ENCODE data around the gene CAPZA2.

The CAPZA2 gene

DNA sequence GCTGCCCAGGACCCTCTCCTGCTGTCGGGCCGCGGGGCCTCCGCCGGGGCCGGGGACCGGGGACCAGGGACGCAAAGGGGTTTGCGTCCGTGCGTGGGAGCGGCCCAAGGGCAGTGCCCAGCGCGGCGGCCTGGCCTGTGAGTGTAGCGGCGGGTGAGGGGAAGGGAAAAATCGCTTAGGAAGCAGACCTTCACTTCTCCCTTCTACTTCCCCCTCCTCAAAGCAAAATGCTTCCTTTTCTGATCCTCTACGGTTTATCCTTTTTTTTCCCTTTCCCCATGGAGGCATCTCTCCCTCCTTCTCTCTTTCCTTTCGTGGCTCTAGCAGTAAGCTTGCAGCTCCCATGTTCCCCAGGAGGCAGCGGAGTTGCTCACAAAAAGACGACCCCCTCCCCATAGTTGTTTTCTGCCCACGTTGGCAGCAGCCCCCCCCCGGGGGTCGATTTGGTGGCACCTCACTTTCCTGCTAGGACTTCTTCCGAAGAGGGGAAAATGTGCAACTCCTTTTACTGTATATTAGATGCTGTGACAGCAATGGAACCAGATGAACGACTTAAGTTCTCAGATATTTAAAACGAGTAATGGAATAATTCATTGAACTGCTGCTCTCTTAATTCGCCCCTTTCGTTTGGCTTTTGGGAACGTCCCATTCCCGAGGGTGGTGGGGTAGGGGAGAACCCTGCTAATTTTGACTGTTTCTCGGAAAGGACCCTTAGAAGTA lies 724 bp downstream of the CAPZA2 start:
- DNase-seq (ENCODE audit: low spot score): peak; percentile 36

DNA sequence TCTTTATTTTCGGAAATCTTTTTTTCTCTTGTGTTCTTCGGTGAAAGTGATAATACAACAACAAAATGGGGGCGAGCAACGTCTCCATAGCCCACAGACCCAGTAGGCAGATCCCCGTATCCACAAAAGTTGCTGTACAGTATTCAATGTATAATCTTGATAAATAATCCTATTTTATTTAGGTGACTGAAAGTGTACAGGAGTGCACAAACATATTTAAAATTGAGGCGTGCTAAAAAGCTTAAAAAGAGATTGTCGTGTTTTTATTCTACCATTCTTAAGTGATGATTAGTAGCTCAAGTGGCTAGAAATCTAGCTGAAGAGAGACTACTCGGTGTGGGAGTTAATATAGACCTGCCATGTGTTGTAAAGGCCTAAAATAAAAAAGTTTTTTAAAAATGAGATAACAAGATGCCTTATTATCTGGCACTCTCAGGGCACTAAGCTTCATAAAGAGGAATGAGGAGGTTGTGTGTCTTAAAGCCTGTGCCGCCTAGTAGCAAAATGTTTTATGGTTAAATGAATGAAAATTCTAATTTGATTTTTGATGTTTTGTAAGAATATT lies 1.6 kb downstream of the CAPZA2 start:
- DNase-seq (ENCODE audit: low spot score): no peak

DNA sequence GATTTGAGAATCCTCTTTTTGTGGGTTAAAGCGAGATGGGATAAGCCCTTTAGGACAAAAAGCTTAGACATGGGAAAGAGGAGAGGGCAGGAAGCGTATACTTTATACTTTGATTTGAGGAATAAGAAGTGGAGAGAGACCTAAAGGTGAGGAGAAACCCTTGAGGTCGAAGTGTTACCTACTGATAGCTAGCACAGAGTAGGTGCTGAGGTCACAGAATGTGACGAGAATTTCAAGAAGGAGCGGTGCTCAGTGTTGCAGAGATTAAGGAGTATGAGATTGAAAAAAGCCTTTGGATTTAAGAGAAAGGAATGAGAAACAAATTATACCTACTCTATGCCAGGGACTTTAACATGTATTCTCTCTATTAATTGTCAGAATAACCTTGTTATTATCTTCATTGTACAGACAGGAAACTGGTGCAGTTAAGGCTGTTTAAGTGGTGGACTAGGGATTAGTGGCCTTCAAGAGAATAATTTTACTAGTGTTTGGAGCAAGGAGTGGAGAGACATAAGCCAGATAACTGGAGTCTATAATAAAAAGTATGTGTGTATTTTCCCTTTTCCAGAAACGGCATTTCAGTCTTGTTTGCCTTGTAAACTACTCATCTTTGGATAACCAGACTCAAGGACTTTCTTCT lies 8.8 kb downstream of the CAPZA2 start:
- DNase-seq (ENCODE audit: low spot score): no peak

DNA sequence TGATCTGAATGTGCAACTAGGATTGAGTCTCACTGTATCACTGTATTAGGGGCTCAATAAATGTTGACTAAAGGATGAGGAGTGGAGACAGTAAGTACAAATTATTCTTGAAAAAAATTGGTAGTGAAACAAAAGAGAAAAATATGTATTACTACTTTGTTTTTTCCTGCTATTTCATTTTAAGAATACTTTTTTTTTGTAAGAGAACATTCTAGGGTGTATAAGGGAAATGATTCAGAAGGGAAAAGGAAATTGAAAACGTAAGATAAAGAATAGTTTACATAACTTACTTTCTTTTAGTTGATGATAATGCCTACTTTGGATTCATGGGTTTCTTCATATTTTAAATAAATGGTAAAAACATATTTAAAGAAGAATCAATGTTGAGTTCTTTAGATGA lies 9.6 kb downstream of the CAPZA2 start:
- DNase-seq (ENCODE audit: low spot score): no peak

DNA sequence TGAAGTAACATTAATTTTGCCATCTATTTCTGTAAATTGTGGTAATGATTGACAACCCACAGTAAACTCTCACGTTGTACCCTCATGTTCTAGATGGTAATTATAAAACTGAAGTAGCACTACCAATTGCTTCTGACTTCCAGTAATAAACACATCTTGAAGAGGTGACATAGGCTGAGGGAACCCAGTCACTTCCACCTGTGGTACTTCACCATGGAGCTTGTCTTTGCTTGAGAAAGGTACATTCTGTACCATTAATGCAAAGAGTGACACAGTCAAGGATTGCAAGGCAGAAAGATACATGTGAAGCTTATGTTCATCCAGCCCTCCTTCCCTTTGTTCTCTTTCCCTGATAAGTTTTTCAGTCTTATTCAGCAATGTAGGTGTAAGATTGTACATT lies 11.2 kb downstream of the CAPZA2 start:
- DNase-seq (ENCODE audit: low spot score): no peak

DNA sequence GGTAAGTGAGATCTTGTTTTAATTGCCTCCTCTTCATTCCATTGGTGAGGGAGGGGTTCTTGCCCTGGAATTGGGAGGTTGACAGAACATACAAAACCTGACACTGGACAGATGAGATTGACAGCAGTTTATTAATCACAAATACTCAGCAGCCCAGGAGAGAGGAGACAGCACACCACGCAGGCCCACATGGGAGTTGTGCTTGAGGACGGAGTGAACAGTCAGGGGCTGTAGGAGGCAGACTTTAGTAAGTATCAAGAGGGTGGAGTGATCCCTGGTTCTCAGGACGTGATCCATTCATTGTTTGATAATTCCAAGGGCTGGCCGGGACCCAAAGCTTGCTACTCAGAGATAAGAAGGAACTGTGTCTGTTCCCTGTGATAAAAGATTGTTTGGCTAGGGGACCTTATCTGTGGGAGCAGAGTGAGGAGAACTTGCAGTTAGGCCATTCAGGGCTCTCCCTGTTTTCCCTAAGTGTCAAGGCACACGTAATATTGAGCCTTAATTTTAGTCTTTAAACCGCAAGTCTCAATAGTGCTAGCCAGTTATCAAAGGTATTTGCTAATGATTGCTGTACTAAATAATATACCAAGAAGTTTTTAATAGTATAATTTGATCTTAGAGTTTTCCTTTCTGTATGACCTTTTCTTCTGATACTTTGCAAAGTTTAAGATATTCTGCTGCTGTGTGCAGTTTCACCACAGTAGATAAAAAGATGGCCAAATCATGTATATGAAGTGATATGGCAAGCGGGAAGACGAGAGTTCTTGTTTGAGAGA lies 14.5 kb downstream of the CAPZA2 start:
- no peak for DNase-seq (ENCODE audit: low spot score)

DNA sequence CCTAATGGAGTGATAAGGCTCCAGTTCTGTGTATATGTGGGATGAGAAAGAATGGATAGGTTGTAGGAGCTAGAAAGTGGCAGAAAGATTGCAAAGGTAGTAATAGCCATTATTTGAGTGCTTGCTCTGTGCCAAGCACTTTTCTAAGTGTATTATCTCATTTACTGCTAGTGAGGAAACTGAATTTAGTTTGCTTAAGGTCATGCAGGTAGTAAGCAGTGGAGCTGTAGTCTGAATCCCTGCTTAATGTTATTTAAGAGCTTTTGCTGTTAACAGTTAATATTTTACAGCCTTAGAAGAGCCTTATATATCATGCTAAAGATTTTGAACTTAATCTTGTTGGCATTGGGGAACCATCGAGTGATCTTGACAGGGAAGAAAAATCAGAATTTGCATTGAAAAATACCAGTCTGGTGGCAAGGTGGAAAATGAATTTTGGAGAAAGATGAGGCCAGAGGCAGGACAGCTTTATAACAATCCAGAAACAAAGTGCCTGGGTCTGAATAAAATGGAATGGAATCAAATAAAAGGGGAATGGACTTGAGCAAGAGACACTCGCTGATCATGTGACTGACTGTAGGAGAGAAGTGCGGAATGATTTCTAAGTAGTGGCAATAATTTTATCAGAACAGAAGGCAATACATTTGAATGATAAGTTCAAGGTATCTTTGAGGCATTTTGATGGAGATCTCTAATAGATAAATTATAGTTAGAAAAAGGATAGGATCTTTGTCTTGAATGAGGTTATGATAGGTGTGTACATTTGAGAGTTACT lies 15.2 kb downstream of the CAPZA2 start:
- DNase-seq (ENCODE audit: low spot score): no peak

DNA sequence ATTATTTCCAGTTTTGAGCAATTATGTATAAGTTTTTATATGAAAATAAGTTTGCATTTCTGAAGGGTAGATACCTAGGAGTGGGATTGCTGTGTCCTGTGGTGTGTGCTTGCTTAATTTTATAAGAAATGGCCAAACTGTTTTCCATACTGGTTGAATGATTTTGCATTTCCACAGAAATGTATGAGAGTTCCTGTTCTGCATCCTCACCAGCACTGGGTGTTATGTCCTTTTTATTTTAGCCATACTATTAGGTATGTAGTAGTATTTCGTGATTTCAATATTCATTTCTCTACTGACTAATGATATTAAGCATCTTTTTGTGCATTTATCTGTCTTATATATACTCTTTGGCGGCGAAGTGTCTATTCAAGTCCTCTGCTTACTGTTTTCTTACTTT lies 22.3 kb downstream of the CAPZA2 start:
- no peak for DNase-seq (ENCODE audit: low spot score)

DNA sequence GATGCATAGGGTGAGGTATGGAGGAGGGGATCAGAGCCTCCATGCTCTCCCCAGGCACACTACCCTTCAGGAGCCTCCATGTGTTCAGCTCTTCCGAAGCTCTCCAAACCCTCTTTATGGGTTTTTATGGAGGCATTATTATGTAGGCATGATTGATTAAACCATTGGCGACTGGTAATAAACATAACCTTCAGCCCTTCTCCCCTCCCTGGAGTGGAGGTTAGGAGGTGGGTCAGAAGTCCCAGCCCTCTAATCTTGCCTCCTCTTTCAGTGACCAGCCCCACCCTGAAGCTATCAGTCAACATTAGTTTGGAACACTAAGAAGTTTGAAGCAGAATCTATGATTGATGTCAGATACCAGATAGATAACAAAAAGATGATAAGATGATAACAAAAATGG lies 23.3 kb downstream of the CAPZA2 start:
- no peak for DNase-seq (ENCODE audit: low spot score)

DNA sequence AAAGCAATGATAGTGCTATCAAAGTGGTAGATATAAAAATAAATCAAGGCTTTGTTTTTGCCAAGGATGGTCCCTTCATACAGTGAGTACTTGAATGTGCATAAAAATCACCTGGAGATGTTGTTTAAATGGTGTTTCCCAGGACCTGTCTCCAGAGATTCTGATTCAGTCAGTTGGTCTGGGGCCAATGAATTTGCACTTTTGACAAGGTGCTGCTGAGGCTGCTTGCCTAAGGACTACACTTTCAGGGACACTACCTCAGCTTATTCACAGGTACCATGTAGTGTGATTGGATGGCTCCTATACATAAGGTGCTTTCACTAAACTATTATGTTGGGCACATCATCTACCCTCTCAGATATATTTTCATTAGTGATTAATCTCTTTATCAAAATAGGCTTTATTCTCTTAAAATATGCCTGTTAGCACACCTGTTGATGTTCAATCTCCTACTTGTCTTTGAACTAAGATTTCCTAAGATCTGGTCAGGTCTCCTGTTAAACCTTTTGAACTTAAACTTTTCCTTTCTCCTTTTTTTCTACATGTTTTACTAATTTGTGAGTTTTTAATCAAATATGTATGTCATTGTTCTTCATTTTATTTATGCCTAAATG lies 24.3 kb downstream of the CAPZA2 start:
- DNase-seq (ENCODE audit: low spot score): no peak

DNA sequence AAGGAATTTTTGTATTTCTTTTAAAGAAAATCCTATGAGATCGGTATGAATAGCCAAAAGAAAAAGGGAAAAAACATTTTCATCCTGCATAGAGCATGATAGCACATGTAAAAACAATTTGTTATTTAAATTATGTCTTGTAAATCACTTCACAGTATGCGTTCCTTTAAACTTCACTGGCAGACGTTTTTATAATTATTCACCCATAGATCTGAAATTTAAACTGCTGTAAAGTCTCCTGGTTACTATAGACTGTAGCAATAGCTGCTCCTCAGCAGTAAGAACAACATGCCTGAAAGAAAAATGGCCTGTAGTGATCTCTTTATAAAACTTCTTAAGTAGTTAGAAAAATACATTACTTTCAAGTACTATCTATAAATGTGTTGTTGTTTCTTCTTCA lies 26.5 kb downstream of the CAPZA2 start:
- no peak for DNase-seq (ENCODE audit: low spot score)

DNA sequence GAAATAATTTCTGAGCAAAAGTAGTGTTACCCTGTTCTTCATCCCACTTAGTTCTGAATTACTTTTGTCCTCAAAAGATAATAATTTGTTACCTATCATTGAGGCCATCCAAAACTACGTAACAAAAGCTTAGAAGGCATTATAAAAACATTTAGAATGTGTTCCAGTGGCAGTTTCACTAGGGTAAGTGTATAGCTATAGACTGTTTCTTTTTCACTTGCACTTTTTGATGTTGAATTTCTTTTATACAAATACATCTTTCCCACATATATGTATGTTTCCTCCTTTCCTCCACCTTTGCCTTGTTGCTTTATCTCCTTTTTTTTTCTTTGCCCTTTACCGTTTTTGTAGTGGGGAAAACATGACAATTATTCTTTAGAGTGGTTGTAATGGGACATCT lies 33.5 kb downstream of the CAPZA2 start:
- no peak for DNase-seq (ENCODE audit: low spot score)

DNA sequence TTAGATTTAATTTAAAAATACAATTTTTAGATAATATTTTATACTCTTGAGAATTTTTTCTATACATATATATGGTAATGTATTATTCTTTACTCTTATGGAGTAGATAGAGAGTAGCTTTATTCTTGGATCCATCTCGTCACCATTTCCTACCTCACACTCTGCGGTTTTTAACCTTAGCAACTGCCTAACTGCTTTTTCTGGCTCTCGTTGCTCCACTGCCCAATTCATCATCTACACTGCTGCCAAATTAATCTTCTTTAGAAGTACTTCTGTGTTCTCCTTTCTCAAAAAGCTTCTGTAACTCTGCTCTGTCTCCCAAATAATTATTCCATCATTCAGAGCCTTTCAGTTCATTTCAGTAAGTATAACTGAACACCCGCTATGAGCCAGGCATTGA lies 35.3 kb downstream of the CAPZA2 start:
- DNase-seq (ENCODE audit: low spot score): no peak

DNA sequence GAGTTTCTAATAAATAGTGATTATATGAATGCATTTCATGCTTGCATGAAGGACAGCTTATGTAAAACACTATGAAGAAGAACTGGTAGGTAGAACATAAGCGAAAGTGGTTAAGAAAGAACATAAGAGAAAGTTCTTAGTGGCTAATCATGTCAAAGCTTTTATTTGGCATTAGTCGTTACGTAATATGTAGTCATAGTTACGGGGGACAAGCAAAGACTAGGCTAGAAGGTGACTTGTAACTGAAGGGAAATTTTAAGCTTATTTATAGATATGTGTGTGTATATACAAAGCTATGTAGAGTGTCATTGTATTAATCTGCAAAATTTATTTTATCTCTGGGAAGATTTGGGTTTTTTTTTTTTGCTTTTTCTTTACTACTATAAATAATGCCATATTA lies 36.9 kb downstream of the CAPZA2 start:
- DNase-seq (ENCODE audit: low spot score): no peak

DNA sequence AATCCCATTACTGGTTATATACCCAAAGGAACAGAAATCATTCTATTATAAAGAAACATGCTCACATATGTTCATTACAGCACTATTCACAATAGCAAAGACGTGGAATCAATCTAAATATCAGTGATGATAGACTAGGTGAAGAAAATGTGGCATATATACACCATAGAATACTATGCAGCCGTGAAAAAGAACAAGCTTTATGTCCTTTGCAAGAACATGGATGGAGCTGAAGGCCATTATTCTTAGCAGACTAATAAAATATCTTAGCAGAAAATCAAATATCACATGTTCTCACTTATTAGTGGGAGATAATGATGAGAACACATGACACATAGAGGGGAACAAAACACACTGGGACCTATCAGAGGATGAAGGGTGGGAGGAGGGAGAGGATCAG lies 38.8 kb downstream of the CAPZA2 start:
- no peak for DNase-seq (ENCODE audit: low spot score)

DNA sequence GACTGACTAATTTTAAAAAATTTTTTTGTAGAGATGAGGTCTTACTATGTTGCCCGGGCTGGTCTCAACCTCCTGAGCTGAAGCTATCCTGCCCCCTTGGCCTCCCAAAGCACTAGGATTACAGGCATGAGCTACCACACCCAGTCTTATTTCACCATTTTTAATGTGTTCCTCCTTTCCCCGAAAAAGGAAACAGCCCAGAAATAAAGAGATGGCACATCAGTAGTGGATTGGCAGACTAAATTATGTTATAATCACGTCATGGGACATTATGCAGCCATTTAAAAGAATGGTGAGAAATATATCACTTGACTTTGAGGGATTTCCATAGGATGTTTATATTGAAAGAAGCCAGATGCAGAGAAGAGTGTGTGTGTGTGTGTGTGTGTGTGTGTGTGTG lies 40.5 kb downstream of the CAPZA2 start:
- DNase-seq (ENCODE audit: low spot score): no peak

DNA sequence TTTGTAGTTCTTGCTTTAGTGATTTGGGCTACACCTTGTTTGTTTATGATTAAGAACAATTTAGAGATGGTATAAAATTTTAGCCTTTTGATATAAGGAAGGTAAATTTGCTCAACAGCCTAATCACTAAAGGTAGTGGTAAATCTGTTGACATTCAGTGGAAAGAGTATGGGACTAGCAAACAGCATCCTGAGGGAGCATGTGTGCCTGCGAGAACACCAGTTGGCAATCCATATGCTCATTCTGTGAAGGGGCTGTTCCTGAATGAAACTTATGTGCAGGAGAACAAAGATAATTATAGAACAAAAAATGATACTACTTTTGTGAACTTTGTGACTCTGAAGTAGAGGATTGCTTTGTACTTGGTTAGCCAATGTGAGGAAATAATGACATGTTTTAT lies 44.0 kb downstream of the CAPZA2 start:
- DNase-seq (ENCODE audit: low spot score): no peak

DNA sequence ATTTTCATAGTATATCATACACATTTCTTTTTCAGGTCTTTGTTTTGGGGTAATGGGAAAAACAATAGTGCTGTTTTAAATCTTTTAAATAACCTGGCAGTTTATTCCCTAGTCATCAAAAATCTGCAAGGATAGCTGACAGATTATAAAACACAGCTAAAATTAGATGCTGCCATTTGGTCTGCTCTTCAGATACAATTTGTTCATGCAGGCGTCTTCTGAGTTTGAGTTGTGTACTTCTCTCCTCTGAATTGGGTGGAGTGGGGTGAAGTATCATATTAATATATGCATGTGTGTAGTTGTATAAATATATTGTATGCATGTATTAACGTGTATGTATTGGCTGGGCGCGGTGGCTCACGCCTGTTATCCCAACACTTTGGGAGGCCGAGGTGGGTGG lies 48.0 kb downstream of the CAPZA2 start:
- DNase-seq (ENCODE audit: low spot score): no peak

DNA sequence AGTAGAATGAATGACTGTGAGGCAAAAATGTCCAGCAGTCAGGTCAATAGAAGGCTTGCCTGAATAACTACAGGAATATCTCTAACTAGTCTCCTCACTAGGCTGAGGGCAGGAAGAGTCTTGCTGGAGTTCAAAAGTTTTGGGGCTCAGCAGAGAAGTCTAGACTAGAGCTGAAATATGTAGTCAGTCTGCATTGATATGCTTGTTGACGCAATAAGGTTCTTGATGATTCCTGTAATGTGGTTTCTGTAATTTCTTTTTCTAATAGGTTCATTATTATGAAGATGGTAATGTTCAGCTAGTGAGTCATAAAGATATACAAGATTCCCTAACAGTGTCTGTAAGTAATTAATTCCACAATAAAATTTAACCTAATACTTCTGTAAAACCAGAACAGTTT lies 49.4 kb downstream of the CAPZA2 start:
- DNase-seq (ENCODE audit: low spot score): peak; percentile 31

DNA sequence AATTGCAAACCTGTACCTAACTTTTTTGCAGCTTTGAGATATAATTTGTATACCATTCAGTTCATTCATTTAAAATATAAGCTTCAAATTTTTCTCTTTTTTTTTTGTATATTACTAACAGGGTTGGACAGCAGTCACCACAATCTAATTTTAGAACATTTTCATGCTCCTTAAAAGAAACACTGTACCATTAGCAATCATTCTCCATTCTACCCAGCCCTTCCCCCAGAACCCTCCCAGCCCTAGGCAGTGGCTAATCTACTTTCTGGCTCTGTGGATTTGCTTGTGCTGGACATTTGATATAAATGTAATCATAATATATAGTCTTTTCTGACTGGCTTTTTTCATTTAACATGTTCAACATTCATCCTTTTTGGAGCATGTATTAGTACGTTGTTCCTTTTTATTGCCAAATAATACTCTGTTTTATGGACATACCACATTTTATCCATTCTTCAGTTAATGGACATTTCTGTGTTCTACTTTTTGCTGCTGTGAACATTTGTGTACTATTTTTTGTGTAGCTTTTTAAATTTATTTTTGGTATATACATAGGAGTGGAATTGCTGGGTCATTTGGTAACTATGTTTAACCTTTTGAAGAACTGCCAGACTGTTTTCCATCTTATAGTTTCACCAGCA lies 50.0 kb downstream of the CAPZA2 start:
- no peak for DNase-seq (ENCODE audit: low spot score)

DNA sequence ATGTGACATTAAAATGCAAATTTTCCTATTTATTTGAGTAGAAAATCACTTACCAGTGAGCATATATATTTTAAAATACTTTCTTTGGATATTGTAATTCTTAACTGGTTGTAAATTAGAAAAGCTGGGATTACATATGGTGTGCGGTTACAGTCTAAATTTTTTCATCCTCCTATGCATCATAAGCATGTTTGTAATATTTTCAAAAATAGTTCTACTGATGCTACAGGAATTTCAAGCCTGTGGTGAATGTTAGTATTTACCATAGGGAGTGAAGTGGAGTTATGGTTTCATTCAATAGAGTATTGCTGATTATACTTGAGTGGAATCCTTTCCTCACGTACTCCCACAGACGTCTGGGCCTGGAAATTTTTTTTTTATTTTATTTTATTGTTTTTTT lies 56.3 kb downstream of the CAPZA2 start:
- DNase-seq (ENCODE audit: low spot score): no peak

Data from GM03348 (cell line).